DND-41 (cell line): ENCODE results near the gene STK32B.

Source experiments
- EZH2 ChIP-seq: IDR thresholded peaks from 3 replicates; pipeline ENCODE4 v1.6.1; 2012; ENCODE audit warnings: borderline replicate concordance, low read depth, mild to moderate bottlenecking, moderate library complexity, low read length, inconsistent platforms; ENCODE audit not compliant: severe bottlenecking
- TF ChIP-seq, protein P1 (sequence below): IDR thresholded peaks from 2 replicates; pipeline ENCODE4 v1.5.1; 2012; ENCODE audit warnings: borderline replicate concordance, low read length, moderate library complexity, mild to moderate bottlenecking; ENCODE audit not compliant: poor library complexity, severe bottlenecking; ENCODE audit errors: extremely low read depth

DNA sequence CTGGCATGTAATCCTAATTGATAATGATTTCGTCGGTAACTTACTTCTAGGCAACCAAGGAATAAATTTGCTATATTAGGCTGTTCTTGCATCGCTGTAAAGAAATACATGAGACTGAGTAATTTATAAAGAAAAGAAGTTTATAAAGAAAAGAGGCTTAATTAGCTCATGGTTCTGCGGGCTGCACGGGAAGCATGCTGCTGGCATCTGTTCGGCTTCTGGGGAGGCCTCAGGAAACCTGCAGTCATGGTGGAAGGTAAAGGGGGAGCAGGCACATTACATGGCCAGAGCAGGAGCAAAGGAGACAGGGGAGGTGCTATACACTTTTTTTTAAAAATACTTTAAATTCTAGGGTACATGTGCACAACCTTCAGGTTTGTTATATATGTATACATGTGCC lies 290.2 kb downstream of the STK32B start:
- TF ChIP-seq, protein P1, sequence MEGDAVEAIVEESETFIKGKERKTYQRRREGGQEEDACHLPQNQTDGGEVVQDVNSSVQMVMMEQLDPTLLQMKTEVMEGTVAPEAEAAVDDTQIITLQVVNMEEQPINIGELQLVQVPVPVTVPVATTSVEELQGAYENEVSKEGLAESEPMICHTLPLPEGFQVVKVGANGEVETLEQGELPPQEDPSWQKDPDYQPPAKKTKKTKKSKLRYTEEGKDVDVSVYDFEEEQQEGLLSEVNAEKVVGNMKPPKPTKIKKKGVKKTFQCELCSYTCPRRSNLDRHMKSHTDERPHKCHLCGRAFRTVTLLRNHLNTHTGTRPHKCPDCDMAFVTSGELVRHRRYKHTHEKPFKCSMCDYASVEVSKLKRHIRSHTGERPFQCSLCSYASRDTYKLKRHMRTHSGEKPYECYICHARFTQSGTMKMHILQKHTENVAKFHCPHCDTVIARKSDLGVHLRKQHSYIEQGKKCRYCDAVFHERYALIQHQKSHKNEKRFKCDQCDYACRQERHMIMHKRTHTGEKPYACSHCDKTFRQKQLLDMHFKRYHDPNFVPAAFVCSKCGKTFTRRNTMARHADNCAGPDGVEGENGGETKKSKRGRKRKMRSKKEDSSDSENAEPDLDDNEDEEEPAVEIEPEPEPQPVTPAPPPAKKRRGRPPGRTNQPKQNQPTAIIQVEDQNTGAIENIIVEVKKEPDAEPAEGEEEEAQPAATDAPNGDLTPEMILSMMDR = no peak
- TF ChIP-seq EZH2 = no peak
